ENCODE results near the gene POU6F2. TPM values are rescaled to one million over a fixed set of nuclear protein-coding genes. Genes with fewer than 3 reads are reported as not detected.

The POU6F2 gene
- polyA plus RNA-seq, 2 of the 4 experiments (the other 2 are of a cell fraction): not detected

DNA sequence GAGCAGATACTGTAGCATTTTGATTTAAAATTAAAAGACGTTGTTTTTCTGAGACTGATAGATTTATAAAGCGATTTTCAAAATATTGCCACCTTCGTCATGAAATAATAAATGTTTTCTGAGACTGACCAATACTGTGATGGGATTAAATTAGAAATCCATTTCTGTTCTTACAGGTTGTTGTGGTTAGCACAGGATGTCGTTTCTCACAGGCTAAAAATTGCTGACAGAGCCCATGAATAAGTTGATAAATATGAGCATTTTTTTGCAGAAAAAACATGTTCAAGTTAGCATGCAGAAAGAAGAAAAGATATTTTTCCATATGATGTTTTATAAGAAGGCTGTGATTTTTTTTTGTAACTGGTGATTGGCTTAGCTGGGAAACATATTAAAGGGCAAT, 66.8 kb downstream of the POU6F2 start:
- FAIRE-seq: no peak
- WGBS (ENCODE audit: missing lambda C conversion rate): 1% methylated on average over 4 of the region's 4 CpGs

DNA sequence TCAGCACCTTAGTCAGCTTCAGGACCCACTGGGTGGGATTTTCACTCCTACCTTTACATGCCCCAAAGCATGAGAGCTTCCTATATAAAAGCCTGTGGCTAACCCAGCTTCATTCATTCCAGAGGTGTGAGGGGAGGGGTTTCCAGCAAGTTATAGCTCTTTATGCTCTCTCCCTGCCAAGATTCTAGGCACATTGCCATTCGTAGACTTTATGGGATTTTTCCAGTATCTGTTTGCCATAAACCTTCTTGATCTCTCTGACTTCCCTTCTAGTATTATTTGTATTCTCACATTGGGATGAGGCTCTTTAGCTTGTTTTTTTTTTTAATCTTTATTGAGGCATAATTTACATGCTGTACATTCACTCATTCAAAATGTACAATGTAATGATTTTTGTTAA, 67.5 kb downstream of the POU6F2 start:
- no peak overlapping the region for H3K4me2 ChIP-seq
- H3K9me3 ChIP-seq: no peaks in the 10 kb centered on the region
- H3K4me1 ChIP-seq: no peaks in the 10 kb centered on the region
- FAIRE-seq (no peak), ATAC-seq (no peak), DNase-seq (ENCODE audit: low read depth in 1 of 2, low spot score in 1 of 2) (no peak)
- WGBS (ENCODE audit: missing lambda C conversion rate): 0% methylated on average over 1 of the region's 1 CpG
- H3K4me3 ChIP-seq: no peak overlapping the region
- ChIA-PET CTCF (interaction anchor here (0.6 kb wide), 1 partner anchor 472 kb away, joined by 3 read pairs; no protein-coding TSS in a partner anchor), POLR2A (no interaction called here)
- no peak for TF ChIP-seq TP53 (CRISPR knock-in tag; IDR thresholded peaks at IDR 0.05)
- no peak for TF ChIP-seq RAD21 (conservative IDR thresholded peaks at IDR 0.05 in 1 of 2, IDR thresholded peaks at IDR 0.05 in 1 of 2)
- TF ChIP-seq CHD4 (IDR thresholded peaks at IDR 0.05; ENCODE audit: borderline replicate concordance): no peak
- TF ChIP-seq CHD2 (IDR thresholded peaks at IDR 0.05; ENCODE audit: low read length, partially characterized antibody): no peak
- TF ChIP-seq CBX8 (IDR thresholded peaks at IDR 0.05): no peak
- TF ChIP-seq, protein P1, sequence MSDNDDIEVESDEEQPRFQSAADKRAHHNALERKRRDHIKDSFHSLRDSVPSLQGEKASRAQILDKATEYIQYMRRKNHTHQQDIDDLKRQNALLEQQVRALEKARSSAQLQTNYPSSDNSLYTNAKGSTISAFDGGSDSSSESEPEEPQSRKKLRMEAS (IDR thresholded peaks at IDR 0.05): no peak
- TF ChIP-seq, protein P2, sequence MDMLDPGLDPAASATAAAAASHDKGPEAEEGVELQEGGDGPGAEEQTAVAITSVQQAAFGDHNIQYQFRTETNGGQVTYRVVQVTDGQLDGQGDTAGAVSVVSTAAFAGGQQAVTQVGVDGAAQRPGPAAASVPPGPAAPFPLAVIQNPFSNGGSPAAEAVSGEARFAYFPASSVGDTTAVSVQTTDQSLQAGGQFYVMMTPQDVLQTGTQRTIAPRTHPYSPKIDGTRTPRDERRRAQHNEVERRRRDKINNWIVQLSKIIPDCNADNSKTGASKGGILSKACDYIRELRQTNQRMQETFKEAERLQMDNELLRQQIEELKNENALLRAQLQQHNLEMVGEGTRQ (IDR thresholded peaks at IDR 0.05): no peak
- no peak for TF ChIP-seq RNF2 (IDR thresholded peaks at IDR 0.05; ENCODE audit: borderline replicate concordance, low read depth)
- TF ChIP-seq SREBF2 (IDR thresholded peaks at IDR 0.05): no peak
- TF ChIP-seq HDAC2 (IDR thresholded peaks at IDR 0.05): no peak
- TF ChIP-seq ZC3H11A (IDR thresholded peaks at IDR 0.05): no peak
- no peak for TF ChIP-seq MAFK (IDR thresholded peaks at IDR 0.05; ENCODE audit: partially characterized antibody)
- TF ChIP-seq CBX2 (IDR thresholded peaks at IDR 0.05; ENCODE audit: borderline replicate concordance, low read depth): no peak
- no peak for TF ChIP-seq ZFP36 (IDR thresholded peaks at IDR 0.05; ENCODE audit: borderline replicate concordance, partially characterized antibody)
- no peak for TF ChIP-seq KDM1A (IDR thresholded peaks at IDR 0.05; ENCODE audit: low read depth)
- no peak for TF ChIP-seq MYC (IDR thresholded peaks at IDR 0.05; ENCODE audit: borderline replicate concordance, low read length)
- no peak overlapping the region for H3K27ac ChIP-seq

More for the DNA sequence above, 66.8 kb downstream of the POU6F2 start:
- POLR2A ChIA-PET: no interaction called here
- Histone ChIP-seq H3K4me1 (no peaks in the 10 kb centered on the region), H3K27ac (no peak overlapping the region), H3K4me2 (no peak overlapping the region), H3K4me3 (no peak overlapping the region), H3K9me3 (no peaks in the 10 kb centered on the region)
- CTCF ChIA-PET: interaction anchor here (0.6 kb wide), 1 partner anchor 350 kb away, joined by 3 read pairs; no protein-coding TSS in a partner anchor
- ATAC-seq (no peak), DNase-seq (ENCODE audit: low read depth in 1 of 2, low spot score in 1 of 2) (no peak)
- TF ChIP-seq EHF (CRISPR knock-in tag; IDR thresholded peaks at IDR 0.05) (no peak), ZFP36 (IDR thresholded peaks at IDR 0.05; ENCODE audit: borderline replicate concordance, partially characterized antibody) (no peak), TP53 (CRISPR knock-in tag; IDR thresholded peaks at IDR 0.05) (no peak), CEBPB (IDR thresholded peaks at IDR 0.05) (no peak), FOSB (CRISPR knock-in tag; IDR thresholded peaks at IDR 0.05) (no peak), PHF8 (IDR thresholded peaks at IDR 0.05; ENCODE audit: borderline replicate concordance, low read depth) (no peak), ZNF302 (CRISPR knock-in tag; IDR thresholded peaks at IDR 0.05) (no peak), EP300 (IDR thresholded peaks at IDR 0.05) (no peak), CBX2 (IDR thresholded peaks at IDR 0.05; ENCODE audit: borderline replicate concordance, low read depth) (no peak), KDM5A (IDR thresholded peaks at IDR 0.05) (no peak)
- TF ChIP-seq, protein P3, sequence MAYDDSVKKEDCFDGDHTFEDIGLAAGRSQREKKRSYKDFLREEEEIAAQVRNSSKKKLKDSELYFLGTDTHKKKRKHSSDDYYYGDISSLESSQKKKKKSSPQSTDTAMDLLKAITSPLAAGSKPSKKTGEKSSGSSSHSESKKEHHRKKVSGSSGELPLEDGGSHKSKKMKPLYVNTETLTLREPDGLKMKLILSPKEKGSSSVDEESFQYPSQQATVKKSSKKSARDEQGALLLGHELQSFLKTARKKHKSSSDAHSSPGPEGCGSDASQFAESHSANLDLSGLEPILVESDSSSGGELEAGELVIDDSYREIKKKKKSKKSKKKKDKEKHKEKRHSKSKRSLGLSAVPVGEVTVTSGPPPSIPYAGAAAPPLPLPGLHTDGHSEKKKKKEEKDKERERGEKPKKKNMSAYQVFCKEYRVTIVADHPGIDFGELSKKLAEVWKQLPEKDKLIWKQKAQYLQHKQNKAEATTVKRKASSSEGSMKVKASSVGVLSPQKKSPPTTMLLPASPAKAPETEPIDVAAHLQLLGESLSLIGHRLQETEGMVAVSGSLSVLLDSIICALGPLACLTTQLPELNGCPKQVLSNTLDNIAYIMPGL (CRISPR knock-in tag; IDR thresholded peaks at IDR 0.05; ENCODE audit: borderline replicate concordance): no peak
- TF ChIP-seq, protein P4, sequence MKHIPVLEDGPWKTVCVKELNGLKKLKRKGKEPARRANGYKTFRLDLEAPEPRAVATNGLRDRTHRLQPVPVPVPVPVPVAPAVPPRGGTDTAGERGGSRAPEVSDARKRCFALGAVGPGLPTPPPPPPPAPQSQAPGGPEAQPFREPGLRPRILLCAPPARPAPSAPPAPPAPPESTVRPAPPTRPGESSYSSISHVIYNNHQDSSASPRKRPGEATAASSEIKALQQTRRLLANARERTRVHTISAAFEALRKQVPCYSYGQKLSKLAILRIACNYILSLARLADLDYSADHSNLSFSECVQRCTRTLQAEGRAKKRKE (CRISPR knock-in tag; IDR thresholded peaks at IDR 0.05; ENCODE audit: low read depth): no peak
- TF ChIP-seq, protein P5, sequence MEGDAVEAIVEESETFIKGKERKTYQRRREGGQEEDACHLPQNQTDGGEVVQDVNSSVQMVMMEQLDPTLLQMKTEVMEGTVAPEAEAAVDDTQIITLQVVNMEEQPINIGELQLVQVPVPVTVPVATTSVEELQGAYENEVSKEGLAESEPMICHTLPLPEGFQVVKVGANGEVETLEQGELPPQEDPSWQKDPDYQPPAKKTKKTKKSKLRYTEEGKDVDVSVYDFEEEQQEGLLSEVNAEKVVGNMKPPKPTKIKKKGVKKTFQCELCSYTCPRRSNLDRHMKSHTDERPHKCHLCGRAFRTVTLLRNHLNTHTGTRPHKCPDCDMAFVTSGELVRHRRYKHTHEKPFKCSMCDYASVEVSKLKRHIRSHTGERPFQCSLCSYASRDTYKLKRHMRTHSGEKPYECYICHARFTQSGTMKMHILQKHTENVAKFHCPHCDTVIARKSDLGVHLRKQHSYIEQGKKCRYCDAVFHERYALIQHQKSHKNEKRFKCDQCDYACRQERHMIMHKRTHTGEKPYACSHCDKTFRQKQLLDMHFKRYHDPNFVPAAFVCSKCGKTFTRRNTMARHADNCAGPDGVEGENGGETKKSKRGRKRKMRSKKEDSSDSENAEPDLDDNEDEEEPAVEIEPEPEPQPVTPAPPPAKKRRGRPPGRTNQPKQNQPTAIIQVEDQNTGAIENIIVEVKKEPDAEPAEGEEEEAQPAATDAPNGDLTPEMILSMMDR (IDR thresholded peaks at IDR 0.05): no peak
- TF ChIP-seq, protein P6, sequence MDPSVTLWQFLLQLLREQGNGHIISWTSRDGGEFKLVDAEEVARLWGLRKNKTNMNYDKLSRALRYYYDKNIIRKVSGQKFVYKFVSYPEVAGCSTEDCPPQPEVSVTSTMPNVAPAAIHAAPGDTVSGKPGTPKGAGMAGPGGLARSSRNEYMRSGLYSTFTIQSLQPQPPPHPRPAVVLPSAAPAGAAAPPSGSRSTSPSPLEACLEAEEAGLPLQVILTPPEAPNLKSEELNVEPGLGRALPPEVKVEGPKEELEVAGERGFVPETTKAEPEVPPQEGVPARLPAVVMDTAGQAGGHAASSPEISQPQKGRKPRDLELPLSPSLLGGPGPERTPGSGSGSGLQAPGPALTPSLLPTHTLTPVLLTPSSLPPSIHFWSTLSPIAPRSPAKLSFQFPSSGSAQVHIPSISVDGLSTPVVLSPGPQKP (IDR thresholded peaks at IDR 0.05; ENCODE audit: low read depth, low read length): no peak
